H1 (cell line): ENCODE results near the gene TTC39A. TPM values are rescaled to one million over a fixed set of nuclear protein-coding genes. Genes with fewer than 3 reads are reported as not detected.

ENCODE experiments used
- BRCA1 ChIP-seq: IDR thresholded peaks from 2 replicates; pipeline ENCODE4 v1.6.1; 2012; ENCODE audit warnings: low read depth, low read length, improper control_type of control experiment
- SUZ12 ChIP-seq: fragments of 200-600 bp; sonication (generic); IDR thresholded peaks from 2 replicates; pipeline ENCODE4 v1.6.1; 2012; ENCODE audit warnings: mild to moderate bottlenecking, inconsistent platforms, low read length, moderate library complexity, mixed read lengths
- TBP ChIP-seq: IDR thresholded peaks from 2 replicates; pipeline ENCODE4 v1.6.1; 2011; ENCODE audit warnings: low read depth, low read length, improper control_type of control experiment
- USF2 ChIP-seq: IDR thresholded peaks from 2 replicates; pipeline ENCODE4 v1.6.1; 2011; ENCODE audit warnings: low read length, improper control_type of control experiment
- polyA plus RNA-seq, 7 experiments: library from polyadenylated mRNA; depleted of rRNA in 3 of 7; stranded (reverse) in 5 of 7; unstranded in 2 of 7; fragments of >200 nt in 5 of 7; fragments of 200-250 nt in 2 of 7; gene quantifications; 1 replicate in 5 of 7; 2 replicates in 1 of 7; 4 replicates in 1 of 7; pipeline versions ENCODE4 v1.2.1 to v1.2.3, GENCODE V29; 2011 to 2013; ENCODE audit warnings: missing spikeins in 2 of 7, mixed read lengths in 2 of 7
- total RNA-seq: library from RNA; stranded (reverse); fragmentation: NEBNext Ultra II Directional; extraction: Animal tissue kit (Norgen Biotek cat#: 25700); gene quantifications from 2 replicates; pipeline ENCODE4 v1.2.1, GENCODE V29; 2021

Gene TTC39A
- total and polyA plus RNA-seq, 2 of the 8 experiments (the other 6 are each of a cell fraction or from before 2014, with no cell fraction given) = 5.5 to 5.8 TPM

GRCh38 chr1:51336004-51336403, 5.6 kb upstream of the TTC39A start (continued):
- TF ChIP-seq SUZ12 (no peak), USF2 (no peak), BRCA1 (no peak), TBP (no peak)
